GM21423 (cell line): Measurements from ENCODE around the gene PTCD3.

Source experiments
- ATAC-seq: cut with Tn5 transposase; IDR thresholded peaks from one replicate; pipeline ENCODE4 v1.9.1; 2021; ENCODE audit warnings: mild to moderate bottlenecking, moderate library complexity; ENCODE audit not compliant: unreplicated experiment

The PTCD3 gene

GRCh38 chr2:86081724-86082123 lies 24.3 kb upstream of the PTCD3 start:
- no peak for ATAC-seq

- ATAC-seq = no peak
These were observed 23.3 kb upstream of the PTCD3 start for GRCh38 chr2:86082756-86083155.

DNA sequence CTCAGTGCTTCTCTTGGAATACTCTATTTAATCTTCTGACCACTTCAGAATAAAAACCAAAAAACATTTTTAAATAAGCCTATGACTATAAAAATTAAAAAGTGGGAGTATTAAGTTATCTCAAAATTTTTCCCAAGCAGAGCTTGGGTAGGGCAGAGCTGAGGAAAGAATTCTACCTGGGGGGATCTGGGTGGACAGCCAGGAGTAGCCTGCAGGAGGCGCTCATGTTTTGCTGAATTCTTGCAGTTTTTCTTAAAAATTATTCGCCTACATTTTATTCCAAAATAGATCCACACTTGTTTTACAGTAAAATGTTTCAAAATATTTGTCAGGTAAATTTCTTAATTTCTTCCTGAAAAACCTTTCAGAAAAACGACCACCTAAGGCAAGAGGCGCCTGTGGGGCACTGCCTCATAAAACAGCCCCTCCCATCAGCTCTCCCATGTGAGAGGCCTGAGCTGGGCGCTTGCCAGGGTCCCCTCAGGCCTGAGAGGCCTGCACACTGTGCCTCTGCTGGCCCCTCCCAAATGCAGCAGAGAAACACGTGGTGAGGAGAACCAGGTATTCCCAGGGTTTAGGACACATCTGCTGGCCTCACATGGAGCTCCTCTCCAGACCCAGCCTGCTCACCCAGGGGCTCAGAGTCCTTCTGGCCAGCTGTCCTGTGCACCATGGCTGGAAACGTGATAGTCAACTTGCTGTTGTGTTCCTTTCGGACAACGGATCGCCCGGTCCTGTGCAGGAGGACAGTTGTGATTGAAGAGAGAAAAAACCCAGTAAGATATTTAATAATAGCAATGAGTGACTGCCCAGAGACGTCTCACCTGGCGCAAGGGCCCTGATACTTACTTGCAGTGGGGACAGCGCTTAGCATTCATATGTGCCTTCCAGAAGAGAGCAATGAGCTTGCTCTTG lies 17.8 kb upstream of the PTCD3 start:
- no peak for ATAC-seq

- no peak for ATAC-seq
These were observed 11.8 kb upstream of the PTCD3 start for GRCh38 chr2:86094229-86094628.

DNA sequence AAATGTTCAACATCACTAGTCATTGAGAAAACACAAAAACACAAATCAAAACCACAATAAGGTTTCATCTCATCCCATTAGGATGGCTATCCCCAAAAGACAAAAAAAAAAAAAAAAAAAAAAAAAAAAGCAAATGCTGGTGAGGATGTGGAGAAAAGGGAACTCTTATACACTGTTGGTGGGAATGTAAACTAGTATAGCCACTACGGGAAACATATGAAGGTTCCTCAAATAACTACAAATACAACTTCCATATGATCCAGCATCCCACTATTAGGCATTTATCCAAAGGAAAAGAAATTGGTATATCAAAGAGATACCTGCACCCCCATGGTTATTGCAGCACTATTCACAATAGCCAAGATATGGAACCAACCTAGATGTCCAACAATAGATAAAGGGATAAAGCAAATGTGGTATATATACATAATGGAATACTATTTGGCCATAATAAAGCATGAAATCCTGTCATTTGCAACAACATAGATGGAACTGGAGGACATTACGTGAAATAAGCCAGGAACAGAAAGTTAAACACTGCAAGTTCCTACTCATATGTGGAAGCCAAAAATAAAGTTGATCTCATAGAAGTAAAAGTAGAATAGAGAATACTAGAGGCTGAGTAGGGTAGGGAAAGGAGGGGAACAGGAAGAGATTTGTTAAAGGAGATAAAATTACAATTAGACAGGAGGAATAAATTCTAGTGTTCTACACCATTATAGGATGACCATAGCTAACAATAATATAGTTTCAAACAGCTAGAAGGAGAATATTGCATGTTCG lies 8.7 kb upstream of the PTCD3 start:
- ATAC-seq = no peak

DNA sequence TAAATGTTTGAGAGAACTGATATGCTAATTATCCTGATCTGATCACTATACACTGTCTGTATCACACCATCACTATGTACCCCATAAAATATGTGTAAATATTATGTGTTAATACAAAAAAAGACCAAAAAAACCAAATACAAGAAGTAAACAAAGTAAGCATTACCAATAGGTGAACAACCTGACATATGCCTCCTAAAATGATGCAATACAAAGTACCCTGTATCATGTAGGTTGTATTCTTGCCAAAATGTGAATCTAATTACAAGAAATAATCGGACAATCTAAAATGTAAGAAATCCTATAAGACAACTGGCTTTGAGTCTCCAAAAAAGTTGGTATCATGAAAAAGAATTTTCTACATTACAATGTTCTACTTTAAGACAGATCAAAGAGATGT lies 8.1 kb upstream of the PTCD3 start:
- ATAC-seq = no peak

DNA sequence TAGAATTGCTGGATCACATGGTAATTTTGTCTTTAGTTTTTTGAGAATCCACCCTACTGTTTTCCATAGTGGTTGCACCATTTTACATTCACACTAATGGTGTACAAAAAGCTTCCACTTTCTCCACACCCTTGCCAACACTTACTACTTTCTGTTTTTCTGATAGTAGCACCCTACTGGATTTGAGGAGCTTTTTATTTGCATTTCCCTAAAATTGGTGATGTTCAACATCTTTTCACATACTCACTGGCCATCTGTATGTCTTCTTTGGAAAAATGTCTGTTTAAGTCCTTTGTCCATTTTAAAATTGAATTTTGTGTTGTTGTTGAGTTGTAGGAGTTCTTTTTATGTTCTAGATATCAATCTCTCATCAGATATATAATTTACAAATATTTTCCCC lies 3.9 kb upstream of the PTCD3 start:
- no peak for ATAC-seq

GRCh38 chr2:86105252-86105968 lies 625 bp upstream of the PTCD3 start, which contains the start of gene POLR1A:
Gene POLR1A (minus strand): TSS chr2:86105886. CDS start chr2:86105776, 110 bp downstream.
- peak; percentile 67 for ATAC-seq

DNA sequence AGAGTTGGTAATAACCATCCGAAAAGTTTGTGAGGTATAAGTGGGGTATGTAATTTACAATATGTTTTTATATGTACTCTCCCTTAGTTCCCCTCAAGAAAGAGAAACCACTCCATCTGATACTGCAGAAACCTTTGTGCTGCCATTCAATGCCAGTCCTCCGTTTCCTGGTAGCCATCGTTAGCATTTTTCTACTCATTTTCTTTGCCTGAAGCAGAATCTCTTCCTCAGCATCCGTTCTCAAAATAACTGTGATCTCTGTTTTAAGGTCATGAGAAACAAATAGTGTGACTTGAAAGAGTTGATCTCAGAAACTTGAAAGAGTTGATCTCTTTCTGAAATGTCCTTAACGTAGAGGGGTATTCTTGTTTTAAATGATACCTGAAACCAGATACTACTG lies 996 bp downstream of the PTCD3 start:
- ATAC-seq = no peak

GRCh38 chr2:86118130-86118529 lies 12.1 kb downstream of the PTCD3 start:
- no peak for ATAC-seq

GRCh38 chr2:86123328-86123925 lies 17.4 kb downstream of the PTCD3 start:
- no peak for ATAC-seq

DNA sequence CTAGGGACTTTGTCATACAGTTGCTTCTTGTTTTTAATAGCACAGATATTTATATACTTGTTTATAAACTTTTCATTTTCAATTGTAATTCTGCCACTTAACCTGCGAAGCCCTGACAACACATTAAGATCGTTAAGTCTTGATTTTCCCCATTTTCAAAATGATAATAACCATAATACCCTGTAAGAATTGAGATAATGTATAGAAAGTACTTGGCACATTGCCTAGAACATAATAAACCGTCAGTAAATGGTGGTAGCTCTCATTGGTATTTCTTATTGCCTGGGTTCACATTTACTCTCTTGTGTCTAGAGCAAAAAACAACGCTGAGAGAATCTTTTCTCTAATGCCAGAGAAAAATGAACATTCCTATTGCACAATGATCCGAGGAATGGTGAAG lies 18.6 kb downstream of the PTCD3 start:
- no peak for ATAC-seq

GRCh38 chr2:86134709-86135108 lies 28.7 kb downstream of the PTCD3 start:
- ATAC-seq = no peak

DNA sequence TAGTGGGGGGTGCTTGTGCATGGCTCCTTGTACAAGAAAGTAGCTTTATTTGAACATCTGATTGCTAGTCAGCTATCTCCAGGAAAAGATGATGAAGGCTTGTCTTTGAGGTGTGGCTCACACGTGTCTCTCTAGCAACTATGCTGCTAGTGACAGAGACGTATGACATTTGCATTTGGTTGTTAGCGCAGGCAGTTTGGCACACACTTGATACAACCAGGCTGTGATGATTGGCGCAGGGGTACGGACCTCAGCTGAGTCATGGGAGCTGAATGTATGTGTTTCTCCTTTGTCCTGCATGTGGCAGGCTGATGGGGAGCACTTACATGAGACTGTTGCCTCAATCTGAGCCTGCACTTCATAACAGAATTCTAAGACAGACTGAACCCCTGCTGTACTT lies 29.6 kb downstream of the PTCD3 start:
- ATAC-seq = no peak

- ATAC-seq = no peak
These were observed 30.1 kb downstream of the PTCD3 start for GRCh38 chr2:86136141-86136540.

DNA sequence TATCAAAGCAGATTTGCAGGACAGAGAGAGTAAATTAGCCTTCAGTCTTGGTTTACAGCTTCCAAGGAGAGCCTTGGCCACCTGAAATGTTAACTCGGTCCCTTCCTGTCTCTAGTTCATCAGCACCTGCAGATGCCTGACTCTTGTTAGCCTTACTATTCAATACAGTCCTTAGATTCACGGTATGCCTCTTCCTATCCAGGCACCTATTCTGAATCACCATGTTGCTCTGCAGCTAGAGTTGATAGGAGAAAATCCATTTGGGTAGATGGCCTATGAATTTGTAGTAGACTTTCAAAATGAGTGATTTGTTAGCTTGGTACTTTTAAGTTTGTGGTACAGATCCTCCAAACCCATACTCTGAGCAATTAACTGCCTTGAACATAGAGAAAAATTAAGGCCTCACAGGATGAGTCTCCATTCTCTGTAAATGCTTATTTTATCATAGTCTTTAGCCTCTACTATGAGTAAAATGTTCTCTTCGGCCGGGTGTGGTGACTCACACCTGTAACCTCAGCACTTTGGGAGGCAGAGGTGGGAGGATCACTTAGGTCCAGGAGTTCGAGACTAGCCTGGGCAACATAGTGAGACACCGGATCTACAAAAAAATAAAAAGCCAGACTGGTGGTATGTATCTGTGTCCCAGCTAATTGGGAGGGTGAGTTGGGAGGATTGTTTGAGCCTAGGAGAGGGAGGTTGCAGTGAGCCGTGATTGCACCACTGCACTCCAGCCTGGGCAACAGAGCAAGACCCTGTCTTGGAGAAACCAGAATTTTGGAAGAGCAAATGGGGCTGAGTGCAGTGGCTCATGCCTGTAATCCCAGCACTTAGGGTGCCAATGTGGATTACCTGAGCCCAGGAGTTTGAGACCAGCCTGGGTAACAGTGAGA lies 32.9 kb downstream of the PTCD3 start:
- ATAC-seq = no peak

DNA sequence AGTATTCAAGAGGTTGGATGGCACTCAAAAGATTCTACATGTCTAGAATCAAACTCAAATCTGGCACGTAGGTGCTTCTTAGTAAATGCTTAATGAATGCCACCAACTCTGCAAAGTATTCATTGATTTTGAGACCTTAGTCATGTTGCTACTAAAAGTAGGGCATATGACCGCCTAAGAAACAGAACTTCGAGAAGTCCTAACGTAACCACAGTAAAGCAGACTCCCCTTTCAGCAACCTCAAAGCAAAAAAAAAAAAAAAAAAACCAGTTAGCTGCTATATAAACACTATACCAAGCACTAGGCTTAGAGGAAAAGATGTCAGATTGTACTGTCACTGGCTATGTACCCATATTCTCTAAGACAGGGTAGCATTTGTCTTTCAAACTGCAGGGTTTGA lies 33.9 kb downstream of the PTCD3 start:
- no peak for ATAC-seq

- no peak for ATAC-seq
These were observed 34.9 kb downstream of the PTCD3 start for GRCh38 chr2:86140969-86141392.

GRCh38 chr2:86142436-86143257 lies 36.6 kb downstream of the PTCD3 start:
- ATAC-seq = no peak
